ENCODE results near the gene STX3. TPM values are rescaled to one million over a fixed set of nuclear protein-coding genes. Genes with fewer than 3 reads are reported as not detected.

Gene STX3
- total and polyA plus RNA-seq, 10 donors = 5.1 to 49.3 (median 27.8) TPM

DNA sequence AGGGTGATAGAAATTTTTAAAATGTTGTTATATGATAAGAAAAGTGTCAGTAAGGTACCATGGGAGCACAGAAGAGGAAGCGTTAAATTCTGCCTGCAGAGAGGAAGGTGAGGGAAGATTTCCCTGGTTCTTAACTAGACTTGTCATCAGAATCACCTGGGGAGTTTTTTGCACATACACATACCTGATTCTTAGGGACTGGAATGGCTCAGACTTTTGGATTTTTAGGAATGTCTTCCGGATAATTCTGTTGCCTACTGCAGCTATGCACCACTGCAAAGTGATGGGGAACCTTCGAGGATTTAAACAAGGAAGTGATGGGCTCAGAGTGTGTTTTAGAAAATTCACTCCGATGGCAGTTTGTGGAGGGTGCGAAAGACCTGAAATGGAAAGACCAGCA is 21.9 kb downstream of the STX3 start:
- Histone ChIP-seq H3K4me1 (peaks cover 0 to 13% (median 3%) of the 10 kb centered on the region in 6 donors), H3K36me3 (peaks cover 0 to 77% (median 6%) of the 10 kb centered on the region in 6 donors), H3K4me3 (no peak overlapping the region), H3K27me3 (replicated peaks in 1 of 7) (no peaks in the 10 kb centered on the region), H3K9me3 (no peaks in the 10 kb centered on the region), H3K27ac (peak overlapping the region in 1 of 8 donors; percentile 18)
- no peak for DNase-seq
- 82 to 92% (median 89%) methylated on average over 5 of the region's 5 CpGs for WGBS, 5 donors
- intact Hi-C loops (cut with DNase I; ENCODE audit: low total_unique reads) = no loop called here
- no peak for TF ChIP-seq CTCF (IDR thresholded peaks at IDR 0.05 in 8 of 11, conservative IDR thresholded peaks at IDR 0.05 in 3 of 11)
- TF ChIP-seq POLR2AphosphoS5 (IDR thresholded peaks at IDR 0.05) = no peak
- no peak for TF ChIP-seq POLR2A (IDR thresholded peaks at IDR 0.05)

DNA sequence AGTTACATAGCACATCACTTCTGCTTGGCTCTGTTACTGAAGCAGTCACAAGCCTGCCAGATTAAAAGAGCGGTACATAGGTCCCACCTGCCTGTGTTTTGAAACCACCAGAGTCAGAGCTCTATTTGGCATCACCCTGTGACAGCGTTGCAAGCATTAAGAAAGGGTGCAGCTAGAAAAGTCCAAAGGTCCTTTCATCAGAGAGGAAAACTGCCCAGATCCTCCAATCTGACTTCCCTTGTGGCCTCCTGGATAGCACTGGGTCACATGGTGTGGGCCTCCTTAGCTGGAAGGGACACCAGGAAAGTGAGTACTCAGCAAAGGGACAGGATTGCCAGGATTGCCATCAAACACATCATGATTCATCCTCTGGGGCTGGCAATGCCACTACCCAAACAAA is 22.9 kb downstream of the STX3 start:
- DNase-seq = no peak
- H3K9me3 ChIP-seq = no peaks in the 10 kb centered on the region
- no peak overlapping the region for H3K4me3 ChIP-seq
- intact Hi-C loops (cut with DNase I; ENCODE audit: low total_unique reads) = no loop called here
- TF ChIP-seq POLR2AphosphoS5 (IDR thresholded peaks at IDR 0.05) (no peak), POLR2A (IDR thresholded peaks at IDR 0.05) (no peak), CTCF (IDR thresholded peaks at IDR 0.05 in 8 of 11, conservative IDR thresholded peaks at IDR 0.05 in 3 of 11) (no peak)
- peaks cover 0 to 3% (median 0%) of the 10 kb centered on the region in 6 donors for H3K4me1 ChIP-seq
- WGBS, 5 donors = 81 to 98% (median 91%) methylated on average over 2 of the region's 2 CpGs
- no peak overlapping the region for H3K27ac ChIP-seq
- no peaks in the 10 kb centered on the region for H3K27me3 ChIP-seq (replicated peaks in 1 of 7)
- H3K36me3 ChIP-seq = peaks cover 0 to 76% (median 6%) of the 10 kb centered on the region in 6 donors

- Histone ChIP-seq H3K36me3 (peaks cover 0 to 72% (median 4%) of the 10 kb centered on the region in 6 donors), H3K27me3 (replicated peaks in 1 of 7) (no peaks in the 10 kb centered on the region), H3K4me1 (no peaks in the 10 kb centered on the region), H3K4me3 (no peak overlapping the region), H3K27ac (no peak overlapping the region), H3K9me3 (peaks cover 0 to 2% (median 0%) of the 10 kb centered on the region in 8 donors)
- intact Hi-C loops (cut with DNase I; ENCODE audit: low total_unique reads) = no loop called here
- 38 to 65% (median 55%) methylated on average over 1 of the region's 1 CpG for WGBS, 5 donors
- no peak for TF ChIP-seq POLR2AphosphoS5 (IDR thresholded peaks at IDR 0.05)
- no peak for DNase-seq
Observed at GRCh38 chr11:59779487-59779886, 24.3 kb downstream of the STX3 start.

DNA sequence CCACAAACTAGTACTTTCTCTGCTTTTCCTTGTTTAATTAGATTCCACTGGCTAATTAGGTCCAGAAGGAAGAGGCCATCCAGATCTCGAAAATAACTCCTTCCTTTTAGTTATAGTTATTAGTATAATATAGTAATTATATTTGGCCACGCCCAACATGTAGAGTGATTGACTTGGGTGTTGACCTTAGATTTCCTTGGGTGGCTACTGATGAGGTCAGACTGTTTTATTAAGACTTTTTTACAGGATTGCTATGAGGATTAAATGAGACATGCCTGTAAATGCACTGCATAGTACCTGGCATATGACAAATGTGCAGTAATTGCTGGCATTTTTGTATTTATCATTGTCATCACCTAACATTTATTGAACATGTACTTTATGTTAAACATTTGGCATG is 26.9 kb downstream of the STX3 start:
- Histone ChIP-seq H3K4me3 (no peak overlapping the region), H3K27ac (no peak overlapping the region), H3K27me3 (replicated peaks in 1 of 7) (no peaks in the 10 kb centered on the region), H3K36me3 (peaks cover 0 to 63% (median 0%) of the 10 kb centered on the region in 6 donors), H3K9me3 (peaks cover 0 to 4% (median 0%) of the 10 kb centered on the region in 8 donors), H3K4me1 (peaks cover 0 to 8% (median 0%) of the 10 kb centered on the region in 6 donors)
- intact Hi-C loops (cut with DNase I; ENCODE audit: low total_unique reads) = no loop called here
- WGBS, 5 donors = 79 to 92% (median 88%) methylated on average over 2 of the region's 2 CpGs
- no peak for TF ChIP-seq POLR2AphosphoS5 (IDR thresholded peaks at IDR 0.05)
- no peak for TF ChIP-seq CTCF (IDR thresholded peaks at IDR 0.05 in 8 of 11, conservative IDR thresholded peaks at IDR 0.05 in 3 of 11)
- no peak for TF ChIP-seq POLR2A (IDR thresholded peaks at IDR 0.05)
- no peak for DNase-seq

All from spleen (tissue), 11 donors.